Measurements from ENCODE around the gene CTRB2. TPM values are rescaled to one million over a fixed set of nuclear protein-coding genes. Genes with fewer than 3 reads are reported as not detected.
"Not testable (repeated sequence)": the region's sequence is repeated elsewhere in the genome, so short reads cannot be mapped to it uniquely, and the experiment has no call there.

Gene CTRB2
- total RNA-seq, 1 experiment from 2014 or later = not detected

DNA sequence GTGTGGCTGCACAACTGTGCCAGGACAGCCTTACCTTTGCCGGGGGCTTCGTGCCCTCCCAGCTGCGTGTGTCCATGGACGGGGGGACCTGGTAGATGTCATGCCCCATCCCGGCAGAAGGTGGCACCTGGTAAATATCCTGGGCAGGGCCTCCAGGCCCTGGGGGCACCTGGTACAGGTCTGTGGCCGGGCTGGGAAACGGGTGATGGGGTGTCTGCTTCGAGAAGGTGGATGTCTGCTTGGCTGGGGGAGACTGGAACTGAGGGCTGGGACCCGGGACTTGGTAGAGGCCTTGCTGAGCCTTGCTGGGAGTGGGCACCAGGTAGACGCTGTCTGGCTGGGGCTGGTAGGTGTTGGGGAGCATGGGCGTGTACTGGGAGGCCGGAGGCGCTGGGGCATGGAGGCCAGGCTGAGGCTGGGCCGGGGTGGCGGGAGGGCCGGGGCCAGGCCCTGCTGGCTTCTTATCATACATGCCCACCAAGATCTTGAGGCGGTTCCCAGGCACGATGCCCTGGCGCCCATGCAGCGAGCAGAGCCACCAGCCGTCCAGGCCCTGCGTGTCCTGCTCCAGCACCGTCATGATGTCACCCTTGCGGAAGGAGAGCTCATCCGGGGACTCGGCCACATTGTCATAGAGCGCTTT lies 35.6 kb upstream of the CTRB2 start:
- not testable (repeated sequence) for DNase-seq (ENCODE audit: low read depth)

DNA sequence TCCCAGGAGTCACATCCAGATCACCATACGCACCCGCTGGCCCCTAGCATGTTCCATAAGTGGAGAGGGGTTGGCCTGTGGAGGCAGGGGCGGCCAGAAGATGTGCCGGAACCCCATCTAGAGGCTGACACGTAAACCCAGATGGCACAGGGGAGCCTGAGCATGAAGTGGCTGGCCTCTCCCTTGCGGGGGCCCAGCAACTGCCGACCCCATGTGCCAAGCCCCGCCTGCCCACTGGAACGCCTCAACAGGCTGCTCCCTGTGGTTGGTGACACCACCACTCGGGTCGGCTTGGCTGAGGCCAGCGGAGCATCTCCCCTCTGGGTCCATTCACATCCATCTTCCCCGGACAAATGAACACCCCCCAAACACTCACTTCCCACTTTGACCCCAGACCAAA lies 35.0 kb upstream of the CTRB2 start:
- no peak for DNase-seq (ENCODE audit: low read depth)

DNA sequence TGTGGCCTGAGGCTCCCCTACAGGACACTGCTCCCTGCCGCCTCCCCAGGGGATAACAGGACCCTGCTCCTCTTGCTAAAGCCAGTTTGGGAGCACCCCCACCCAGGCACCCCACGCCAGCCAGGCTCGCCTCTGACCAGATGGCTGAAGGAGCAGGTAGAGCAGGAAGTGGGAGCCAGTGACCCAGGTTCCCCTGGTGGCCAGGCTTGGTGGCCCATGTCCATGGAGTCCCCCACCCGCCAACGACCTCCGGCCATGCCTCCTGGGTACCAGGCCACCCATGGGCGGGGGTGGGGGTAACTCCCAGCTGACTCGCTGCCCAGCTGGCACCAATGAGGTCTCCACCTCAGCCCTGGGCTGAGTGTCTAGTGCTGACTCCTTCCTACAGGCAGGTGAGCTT lies 34.5 kb upstream of the CTRB2 start:
- no peak for DNase-seq (ENCODE audit: low read depth)

- DNase-seq (ENCODE audit: low read depth) = not testable (repeated sequence)
These were observed 33.7 kb upstream of the CTRB2 start for GRCh38 chr16:75240633-75241032.

- no peak for DNase-seq (ENCODE audit: low read depth)
These were observed 32.7 kb upstream of the CTRB2 start for GRCh38 chr16:75239542-75240122.

DNA sequence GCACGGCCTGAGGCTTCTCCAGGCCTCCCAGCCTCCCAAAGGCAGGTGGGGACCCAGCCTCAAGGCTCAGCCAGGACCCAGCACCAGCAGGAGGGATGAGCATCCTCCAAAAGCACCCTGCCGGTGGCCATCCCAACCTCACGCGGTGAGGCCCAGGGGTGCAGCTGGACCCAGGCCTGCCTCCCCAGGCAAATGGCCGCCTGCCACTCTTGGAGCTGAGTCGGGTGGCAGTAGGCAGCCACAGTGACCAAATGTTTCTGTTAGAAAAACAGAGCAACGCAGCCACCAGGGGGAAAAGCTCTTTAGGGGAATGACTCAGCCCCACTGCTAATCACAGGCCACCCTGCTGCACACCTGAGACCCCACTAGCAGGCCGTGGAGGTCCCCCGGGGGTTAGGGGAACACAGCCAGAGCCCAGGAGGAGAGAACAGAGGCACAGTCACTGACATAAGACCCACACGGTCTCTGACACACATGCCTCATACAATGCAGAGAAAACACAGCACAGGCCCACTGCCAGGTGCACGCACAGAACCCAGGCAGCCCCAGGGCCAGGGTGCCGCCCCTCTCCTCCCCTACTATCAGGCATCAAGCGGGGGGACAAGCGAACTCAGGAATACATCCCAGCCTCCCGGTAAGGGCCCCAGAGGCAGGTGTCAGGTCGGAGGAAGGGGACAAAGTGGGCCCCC lies 32.0 kb upstream of the CTRB2 start:
- no peak for DNase-seq (ENCODE audit: low read depth)

DNA sequence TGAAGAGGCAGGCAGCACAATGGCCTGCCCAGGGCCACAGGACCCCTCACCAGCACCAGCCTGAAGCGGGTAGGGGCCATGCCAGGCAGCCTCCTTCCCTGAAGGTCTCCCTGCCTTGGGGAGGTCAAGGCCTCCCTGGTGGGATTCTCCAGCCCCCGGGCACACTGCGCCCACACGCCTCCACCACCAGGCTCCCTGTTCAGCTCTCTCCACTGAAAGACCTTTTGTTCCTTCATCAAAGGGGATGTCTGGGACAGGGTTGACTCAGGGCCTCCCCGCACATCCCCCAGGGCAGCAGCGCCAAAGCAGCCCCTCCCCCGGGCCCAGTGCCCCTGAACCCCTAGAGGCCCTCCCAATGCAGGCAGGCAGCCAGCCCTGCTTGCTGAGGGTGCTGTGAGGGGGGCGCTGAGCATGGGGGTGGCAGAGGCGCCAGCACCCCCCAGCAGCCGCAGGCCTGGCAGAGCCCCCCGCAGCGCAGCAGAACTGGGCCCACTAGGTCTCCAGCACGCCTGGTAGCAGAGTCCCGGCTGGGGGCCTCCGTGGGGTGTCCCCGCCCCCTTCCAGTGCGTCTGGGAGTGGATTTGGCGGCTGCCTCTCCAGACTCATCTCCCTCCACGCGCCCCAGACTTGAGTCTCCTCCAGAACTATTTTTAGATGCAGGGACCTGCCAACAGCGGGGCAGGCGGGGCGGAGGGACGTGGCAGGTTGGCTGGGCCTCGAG lies 31.3 kb upstream of the CTRB2 start:
- DNase-seq (ENCODE audit: low read depth) = peak; percentile 69

GRCh38 chr16:75237398-75238131 lies 30.6 kb upstream of the CTRB2 start:
- no peak for DNase-seq (ENCODE audit: low read depth)

DNA sequence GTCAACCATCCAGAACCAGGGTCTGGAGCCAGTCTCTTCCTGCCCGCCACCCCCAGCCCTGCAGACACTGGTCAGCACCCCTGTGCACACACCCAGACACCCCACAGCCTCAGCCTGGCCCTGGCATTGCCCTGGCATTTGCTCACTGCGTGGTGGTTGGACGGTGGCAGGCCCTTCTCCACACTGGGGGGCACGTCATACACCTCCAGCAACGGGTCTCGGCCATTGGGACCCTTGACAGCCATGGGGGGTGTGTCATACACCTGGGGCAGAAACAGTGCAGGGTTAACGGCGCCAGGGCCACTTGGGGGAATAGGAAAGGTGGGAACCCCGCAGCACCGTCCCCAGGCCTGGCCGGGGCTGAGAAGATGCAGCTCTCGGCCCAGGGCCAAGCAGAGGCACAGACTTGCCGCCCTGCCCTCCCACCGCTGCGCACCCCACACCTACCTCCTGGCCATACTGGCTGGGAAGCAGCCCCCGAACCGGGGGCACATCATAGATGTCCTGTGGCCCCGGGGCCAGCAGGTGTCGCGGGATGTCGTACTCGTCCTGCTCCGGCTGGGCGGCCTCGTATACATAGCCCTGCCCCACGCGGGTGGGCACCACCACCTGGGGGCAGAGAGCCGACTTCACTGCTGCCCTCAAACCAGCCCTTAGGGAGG lies 29.9 kb upstream of the CTRB2 start:
- no peak for DNase-seq (ENCODE audit: low read depth)

GRCh38 chr16:75236232-75236631 lies 29.3 kb upstream of the CTRB2 start:
- no peak for DNase-seq (ENCODE audit: low read depth)

GRCh38 chr16:75235721-75236193 lies 28.8 kb upstream of the CTRB2 start:
- no peak for DNase-seq (ENCODE audit: low read depth)

GRCh38 chr16:75234856-75235696 lies 28.1 kb upstream of the CTRB2 start:
- no peak for DNase-seq (ENCODE audit: low read depth)

DNA sequence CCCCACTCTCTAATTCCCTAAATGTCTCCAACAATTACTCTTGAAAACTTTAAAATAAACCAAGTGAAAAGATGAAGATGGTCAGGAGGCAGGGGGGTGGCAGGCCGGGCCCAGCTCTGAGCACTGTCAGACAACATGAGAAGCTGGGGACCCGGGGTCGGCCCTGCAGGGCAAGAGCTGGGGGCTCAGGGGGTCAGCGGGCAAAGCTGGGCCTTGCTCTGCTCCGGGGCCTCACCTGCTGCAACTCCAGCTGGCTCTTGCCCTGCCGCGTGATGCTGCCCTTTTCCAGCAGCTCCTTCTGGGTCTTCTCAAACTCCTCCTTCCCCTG lies 26.6 kb upstream of the CTRB2 start:
- DNase-seq (ENCODE audit: low read depth) = no peak

- no peak for DNase-seq (ENCODE audit: low read depth)
These were observed 24.6 kb upstream of the CTRB2 start for GRCh38 chr16:75231570-75231969.

DNA sequence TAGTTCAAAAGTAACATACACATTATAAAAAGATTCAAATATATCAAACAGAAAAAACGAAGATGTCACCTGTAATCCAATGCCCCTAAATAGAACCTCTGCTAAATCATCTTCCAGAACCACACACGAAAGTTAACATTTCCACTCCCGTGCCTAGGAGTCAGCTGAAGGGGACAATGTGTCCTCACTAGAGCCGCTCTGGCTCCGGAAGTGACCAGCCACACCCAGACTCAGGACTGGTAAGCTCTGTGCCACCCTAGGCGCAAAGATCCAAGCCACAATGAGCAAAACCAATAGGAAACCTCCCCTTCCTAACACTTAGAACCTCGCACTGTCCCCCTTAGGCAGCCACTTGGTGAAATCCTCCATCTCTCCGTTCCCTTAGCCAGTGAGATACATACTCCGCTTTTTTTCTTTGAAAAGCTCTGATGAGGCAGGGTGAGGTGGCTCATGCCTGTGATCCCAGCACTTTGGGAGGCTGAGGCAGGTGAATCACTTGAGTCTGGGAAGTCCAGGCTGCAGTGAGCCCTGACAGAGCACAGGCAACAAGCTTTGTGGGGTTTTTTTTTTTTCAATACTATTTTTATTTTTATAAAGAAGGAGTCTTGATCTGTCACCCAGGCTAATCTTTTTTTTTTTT lies 23.6 kb upstream of the CTRB2 start:
- DNase-seq (ENCODE audit: low read depth) = no peak

GRCh38 chr16:75229172-75230031 lies 22.4 kb upstream of the CTRB2 start:
- DNase-seq (ENCODE audit: low read depth) = no peak

GRCh38 chr16:75228143-75228976 lies 21.4 kb upstream of the CTRB2 start:
- DNase-seq (ENCODE audit: low read depth) = no peak
